Central memory CD4-positive, alpha-beta T cell (primary cell): ENCODE data around the gene IGSF21.
"Not testable (repeated sequence)": the region's sequence is repeated elsewhere in the genome, so short reads cannot be mapped to it uniquely, and the experiment has no call there.

Experiments used
- DNase-seq: peaks from one replicate; pipeline ENCODE4 v3.0.0; 2022

Gene IGSF21

DNA sequence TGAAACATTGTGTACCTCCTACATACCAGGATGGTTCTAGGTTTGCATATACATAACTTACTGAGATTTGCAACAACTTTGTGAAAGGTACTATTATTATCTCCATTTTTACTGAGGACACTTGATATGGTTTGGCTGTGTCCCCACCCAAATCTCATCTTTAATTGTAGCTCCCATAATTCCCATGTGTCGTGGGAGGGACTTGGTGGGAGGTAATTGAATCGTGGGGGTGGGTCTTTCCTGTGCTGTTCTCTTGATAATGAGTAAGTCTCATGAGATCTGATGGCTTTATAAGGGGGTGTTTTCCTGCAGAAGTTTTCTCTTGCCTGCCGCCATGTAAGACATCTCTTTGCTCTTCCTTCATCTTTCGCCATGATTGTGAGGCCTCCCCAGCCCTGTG, 40.1 kb downstream of the IGSF21 start:
- DNase-seq, result no peak

- no peak for DNase-seq
These were observed 40.9 kb downstream of the IGSF21 start for GRCh38 chr1:18148461-18148860.

DNA sequence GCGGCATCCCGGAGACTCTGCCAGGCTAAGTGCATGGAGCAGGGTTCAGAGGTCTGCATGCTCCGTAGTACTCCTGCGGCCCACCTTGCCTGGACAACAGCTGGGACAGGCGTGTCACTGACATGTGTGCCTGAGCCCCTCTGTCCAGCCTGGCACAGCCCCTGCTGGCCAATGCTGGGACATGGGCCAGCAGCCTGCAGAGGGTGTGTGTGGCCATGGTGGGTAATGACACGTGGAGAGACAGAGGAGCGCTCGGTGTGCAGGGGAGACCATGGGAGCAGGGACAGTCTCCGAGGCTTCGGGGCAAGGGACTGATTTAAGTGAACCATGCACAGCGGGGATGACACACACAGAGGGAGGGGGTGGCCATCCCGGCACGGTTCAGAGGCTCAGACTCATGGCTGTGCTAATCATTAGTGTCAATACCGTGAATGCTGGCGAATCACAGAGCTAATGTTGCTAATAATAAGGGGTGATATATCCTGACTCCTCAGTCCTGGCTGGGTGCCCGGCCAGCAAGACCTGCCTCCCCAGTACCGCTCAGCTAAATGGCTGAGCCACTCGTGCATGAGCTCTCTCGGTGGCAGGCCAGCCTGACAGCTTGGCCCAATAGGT, 41.5 kb downstream of the IGSF21 start:
- DNase-seq, result no peak

DNA sequence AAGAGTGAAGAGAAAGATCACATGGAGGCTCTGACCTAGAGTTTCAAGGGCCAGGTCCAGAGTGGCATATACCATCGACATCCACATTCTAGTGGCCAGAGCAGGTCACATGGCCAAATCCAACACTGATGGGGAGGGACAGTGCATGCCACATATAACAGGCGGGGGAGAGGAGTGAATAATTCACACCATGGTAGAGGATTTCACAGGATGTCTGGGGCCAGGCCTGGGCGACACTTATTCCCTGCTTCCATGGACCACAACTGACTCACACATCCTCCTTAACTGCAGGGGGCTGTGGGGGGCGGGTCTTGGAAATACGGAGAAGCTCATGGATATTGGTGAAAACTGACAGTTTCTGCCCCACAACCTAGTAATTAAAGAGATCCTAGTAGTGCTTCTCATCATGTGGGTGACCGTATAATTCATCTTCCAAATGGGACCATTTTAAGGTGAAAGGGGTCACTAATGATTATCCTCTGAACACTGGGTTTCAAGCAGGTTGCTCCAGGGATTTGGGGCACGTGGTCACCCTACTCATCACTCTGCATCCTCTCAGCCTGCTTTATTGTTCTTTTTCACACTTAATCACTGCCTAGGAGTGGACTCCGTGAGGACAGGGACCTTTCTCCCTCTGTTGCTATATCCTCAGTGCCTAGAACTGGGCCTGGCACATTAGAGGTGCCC, 44.0 kb downstream of the IGSF21 start:
- no peak for DNase-seq

DNA sequence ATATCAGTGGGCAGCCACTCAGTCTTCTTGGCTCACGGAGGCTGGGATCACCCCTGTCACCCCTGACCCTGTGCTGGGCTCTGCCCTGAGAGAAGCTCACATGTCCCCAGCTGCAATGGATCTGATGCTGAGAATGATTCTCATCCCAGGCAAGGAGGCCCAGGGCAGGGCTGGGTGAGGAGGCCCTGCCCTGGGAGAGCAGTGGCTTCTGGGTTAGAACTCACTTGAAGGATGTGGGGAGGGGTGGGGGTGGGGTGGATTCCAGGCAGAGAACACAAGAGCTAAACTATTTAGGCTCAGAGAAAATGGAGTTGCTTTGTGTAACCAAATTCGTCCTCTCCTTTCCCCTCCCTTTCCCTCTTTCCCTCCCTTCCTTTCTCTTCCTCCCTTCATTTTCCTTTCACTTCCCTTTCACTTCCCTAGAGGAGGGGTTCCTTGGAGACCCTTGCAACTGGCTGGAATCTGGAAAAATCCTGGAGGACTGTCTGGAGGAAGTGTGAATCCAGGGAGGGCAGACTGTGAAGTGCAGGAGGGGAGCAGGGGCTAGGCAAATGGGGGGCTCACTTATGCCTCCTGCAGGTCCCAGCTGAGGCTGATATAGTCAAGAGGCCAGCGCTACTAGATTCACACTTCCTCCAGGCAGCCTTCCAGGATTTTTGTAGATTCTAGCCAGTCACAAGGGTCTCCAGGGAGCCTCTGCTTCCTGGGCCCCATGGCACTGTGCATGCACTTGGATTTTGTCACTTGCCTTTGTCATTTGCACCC, 47.0 kb downstream of the IGSF21 start:
- no peak for DNase-seq

DNA sequence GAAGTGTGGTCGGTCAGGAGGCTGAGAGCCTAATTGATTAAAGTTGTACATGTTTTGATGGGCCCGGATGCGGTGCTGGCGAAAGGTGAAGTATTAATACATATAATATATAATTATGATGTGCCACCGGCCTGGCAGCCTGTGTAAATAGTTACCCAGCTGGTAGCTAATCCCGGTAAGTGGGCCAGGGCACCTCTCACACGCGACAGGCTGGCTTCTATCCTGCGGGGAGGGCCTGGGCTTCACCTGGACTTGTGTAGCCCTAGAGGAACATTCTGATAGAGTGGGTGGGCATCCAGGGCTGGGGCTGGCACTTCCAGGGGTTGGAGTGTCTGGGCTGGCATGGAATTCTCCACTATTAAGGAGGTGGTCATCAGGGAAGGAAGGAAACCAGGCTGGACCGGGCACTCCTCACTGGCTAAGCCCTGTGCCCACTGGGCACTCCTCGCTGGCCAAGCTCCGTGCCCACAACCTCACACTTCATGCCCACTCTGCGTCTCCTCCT, 48.3 kb downstream of the IGSF21 start:
- DNase-seq, result no peak

GRCh38 chr1:18157352-18157751, 49.8 kb downstream of the IGSF21 start:
- no peak for DNase-seq

- DNase-seq, result no peak
These were observed 50.4 kb downstream of the IGSF21 start for GRCh38 chr1:18157968-18158367.

DNA sequence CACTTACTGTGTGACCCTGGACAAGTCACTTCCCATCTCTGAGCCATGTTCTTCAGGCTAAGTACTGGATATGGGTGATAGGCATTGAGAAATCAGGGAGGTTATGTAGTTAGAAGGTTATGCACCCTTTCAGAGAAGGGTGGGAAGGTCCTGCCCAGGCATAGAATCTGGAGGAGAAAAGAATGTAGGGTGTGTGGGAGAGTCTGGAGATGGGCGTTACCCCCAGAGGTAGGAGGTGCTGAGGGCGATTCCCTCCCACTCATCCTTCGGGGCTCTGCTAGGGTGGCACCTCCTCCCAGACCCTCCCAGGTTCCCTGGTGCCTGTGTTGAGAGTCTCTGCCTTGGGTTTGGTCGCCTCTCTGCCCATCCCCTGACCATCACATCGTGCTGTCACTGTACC, 51.1 kb downstream of the IGSF21 start:
- no peak for DNase-seq

GRCh38 chr1:18160290-18160942, 52.8 kb downstream of the IGSF21 start:
- DNase-seq, result no peak

GRCh38 chr1:18161690-18162089, 54.1 kb downstream of the IGSF21 start:
- DNase-seq, result no peak

DNA sequence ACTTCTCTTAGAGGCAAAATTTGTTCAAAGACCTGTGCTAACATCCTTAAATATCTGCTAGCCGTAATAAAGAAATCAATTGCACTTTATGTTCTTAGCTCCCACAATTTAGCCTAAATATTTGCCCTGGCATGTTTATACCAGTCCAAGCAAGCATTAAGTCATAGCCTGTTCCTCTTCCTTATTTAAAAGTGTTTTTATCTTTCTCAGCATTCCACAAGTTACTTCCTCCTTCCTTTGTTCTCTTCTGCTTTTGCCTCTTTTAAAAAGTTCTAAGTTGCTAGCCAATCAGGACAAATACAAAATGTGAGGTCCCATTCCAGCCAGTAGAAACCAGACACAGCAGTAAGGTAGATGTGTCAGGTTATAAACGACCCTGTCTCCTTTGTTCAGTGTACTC, 58.0 kb downstream of the IGSF21 start:
- not testable (repeated sequence) for DNase-seq

GRCh38 chr1:18166341-18166740, 58.7 kb downstream of the IGSF21 start:
- no peak for DNase-seq

GRCh38 chr1:18166929-18167328, 59.3 kb downstream of the IGSF21 start:
- DNase-seq, result no peak

- DNase-seq, result no peak
These were observed 62.8 kb downstream of the IGSF21 start for GRCh38 chr1:18170444-18170843.

GRCh38 chr1:18174037-18174436, 66.4 kb downstream of the IGSF21 start:
- no peak for DNase-seq

DNA sequence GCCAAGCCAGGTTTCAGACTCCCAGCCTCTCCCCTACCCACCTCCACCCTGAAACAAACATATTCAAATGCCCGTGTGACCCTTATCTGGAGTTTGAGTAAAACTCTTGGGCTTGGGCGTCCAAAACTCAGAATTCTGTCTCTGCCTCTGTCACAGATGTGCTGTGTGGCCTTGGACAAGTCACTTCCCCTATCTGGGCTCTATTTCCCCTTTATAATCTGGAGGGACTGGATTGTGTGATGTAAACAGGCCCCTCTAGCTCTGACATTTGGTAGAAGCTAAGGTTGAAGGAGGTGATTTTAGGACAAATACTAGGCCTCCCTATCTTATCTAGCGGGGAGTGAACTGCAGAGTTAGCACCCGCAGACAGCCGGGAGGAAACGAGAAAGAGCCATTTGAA, 67.5 kb downstream of the IGSF21 start:
- no peak for DNase-seq

- DNase-seq, result no peak
These were observed 68.2 kb downstream of the IGSF21 start for GRCh38 chr1:18175530-18176377.

GRCh38 chr1:18176619-18177018, 69.0 kb downstream of the IGSF21 start:
- no peak for DNase-seq

DNA sequence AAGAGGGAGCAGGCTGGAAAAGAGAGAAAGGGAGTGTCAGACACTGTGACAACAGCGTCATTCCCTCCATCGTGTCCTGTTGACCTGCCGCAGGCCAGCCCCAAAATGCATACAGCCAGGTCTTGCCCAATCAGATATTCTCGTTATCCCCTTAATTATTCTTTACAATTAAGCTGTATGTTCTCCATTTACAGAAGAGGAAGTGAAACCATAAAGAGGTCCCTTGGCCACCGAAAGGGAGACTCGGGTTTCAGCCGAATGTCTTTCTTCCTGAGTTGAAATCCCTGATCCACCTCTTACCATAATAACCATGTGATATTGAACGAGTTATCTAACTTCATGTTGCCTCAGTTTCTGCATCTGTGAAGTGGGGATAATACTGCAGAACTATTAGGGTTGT, 70.5 kb downstream of the IGSF21 start:
- no peak for DNase-seq

DNA sequence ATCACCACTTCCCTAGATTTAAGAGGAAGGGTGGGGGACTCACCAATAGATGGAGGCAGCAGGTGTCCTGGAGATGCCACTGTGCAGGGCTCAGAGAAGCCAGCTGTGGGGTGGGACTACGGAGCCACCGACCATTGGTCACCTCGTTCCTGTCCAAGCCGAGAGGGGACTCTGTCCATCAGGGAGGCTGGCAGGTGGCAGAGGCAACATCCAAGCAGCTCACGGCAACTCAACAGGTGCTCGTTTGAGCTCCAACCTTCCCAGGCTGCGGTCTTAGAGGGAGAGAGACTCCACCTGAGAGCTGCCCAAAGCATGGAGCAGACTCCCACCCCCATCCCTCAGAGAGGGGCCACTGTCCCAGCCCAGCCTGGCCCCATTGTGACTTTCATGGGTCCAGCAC, 71.4 kb downstream of the IGSF21 start:
- no peak for DNase-seq

- no peak for DNase-seq
These were observed 75.0 kb downstream of the IGSF21 start for GRCh38 chr1:18182398-18183160.
